Measurements from ENCODE around the gene RPH3AL.
"Not testable (repeated sequence)": the region's sequence is repeated elsewhere in the genome, so short reads cannot be mapped to it uniquely, and the experiment has no call there.

The RPH3AL gene

GRCh38 chr17:171871-172270, 180.7 kb downstream of the RPH3AL start:
- DNase-seq (ENCODE audit: low read depth, low spot score), result no peak
- no peak overlapping the region for H3K27ac ChIP-seq

DNA sequence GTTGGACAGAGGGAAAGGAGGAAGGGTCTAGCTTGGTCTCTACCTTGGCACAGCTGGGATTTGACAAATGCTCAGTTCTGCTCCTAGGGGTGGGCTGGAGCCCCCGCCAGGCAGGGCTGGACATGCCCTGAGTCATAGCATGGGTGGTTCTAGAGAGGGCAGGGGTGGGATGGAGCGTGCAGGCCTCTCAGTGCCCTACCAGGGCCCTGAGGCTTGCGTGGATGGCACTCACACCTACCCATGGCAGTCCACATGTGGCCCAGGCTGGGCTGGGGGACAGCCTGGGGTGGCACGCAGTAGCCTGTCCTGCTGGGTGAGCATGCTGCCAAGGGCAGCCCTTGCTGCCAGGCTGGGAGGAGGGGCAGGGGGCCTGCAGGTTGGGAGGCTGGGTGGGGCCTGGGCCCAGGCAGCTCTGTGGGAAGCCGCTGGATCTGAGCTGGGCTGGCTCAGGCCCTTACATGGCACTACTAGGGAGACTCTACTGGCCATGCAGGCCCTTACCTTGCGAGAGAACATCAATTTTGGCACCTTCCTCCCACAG, 182.4 kb downstream of the RPH3AL start:
- no peak overlapping the region for H3K27ac ChIP-seq
- no peak for DNase-seq (ENCODE audit: low read depth, low spot score)

DNA sequence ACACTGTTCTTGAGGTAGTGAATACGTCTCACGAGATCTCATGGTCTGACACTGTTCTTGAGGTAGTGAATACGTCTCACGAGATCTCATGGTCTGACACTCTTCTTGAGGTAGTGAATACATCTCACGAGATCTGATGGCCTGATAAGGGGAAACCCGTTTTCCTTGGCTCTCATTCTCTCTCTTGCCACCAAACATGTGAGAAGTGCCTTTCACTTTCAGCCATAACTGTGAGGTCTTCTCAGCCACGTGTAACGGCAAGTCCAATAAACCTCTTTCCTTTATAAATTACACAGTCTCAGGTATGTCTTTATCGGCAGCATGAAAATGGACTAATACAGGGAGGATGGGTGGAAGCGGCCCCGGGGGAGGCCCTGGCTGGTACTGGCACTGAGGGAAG, 184.0 kb downstream of the RPH3AL start:
- not testable (repeated sequence) for DNase-seq (ENCODE audit: low read depth, low spot score); H3K27ac ChIP-seq

- no peak overlapping the region for H3K27ac ChIP-seq
- no peak for DNase-seq (ENCODE audit: low read depth, low spot score)
Observed at GRCh38 chr17:165939-166338, 186.7 kb downstream of the RPH3AL start.

DNA sequence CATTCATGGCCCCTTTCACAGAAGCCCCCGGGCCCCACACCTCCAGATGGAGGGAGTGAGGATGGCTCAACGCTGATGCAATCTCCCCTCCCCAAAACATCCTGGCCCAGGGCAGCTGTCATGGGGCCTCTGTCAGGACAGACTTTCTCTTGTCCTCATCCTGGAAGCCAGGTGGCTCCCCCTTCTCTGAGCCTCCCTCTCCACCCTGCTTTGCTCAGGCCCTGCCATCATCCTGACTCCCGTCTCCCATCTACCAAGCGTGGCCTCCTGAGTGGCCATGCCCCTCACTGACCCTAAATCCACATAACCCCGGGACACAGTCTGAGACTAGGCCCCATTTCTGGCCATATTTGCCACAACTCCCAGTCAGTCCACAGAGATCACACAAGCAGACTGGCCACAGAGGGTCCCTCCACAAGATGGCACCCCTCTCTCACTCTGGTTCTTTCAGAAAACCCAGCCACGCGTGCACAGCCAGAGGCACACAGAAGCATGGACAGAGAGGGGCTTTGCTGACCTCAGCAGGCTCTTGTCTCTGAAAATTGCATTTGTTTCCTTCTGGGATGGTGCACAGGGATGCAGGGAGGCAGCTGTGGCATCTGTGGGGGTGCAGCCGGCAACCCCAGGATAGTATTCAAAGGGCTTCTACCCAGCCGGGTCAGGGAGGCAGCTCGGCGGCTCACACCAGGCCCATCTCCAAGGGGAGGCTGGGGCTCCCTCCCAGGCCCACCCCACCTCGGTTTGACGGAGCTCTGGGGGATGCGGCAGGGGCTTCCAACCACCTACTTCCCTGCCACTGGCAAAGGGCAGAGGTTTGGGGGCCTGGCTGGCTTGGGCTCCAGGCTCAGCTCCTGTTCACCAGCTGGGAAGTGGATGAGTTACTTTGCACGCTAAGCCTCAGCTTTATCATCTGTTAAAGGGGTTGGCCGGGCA, 188.0 kb downstream of the RPH3AL start:
- no peak overlapping the region for H3K27ac ChIP-seq
- no peak for DNase-seq (ENCODE audit: low read depth, low spot score)

DNA sequence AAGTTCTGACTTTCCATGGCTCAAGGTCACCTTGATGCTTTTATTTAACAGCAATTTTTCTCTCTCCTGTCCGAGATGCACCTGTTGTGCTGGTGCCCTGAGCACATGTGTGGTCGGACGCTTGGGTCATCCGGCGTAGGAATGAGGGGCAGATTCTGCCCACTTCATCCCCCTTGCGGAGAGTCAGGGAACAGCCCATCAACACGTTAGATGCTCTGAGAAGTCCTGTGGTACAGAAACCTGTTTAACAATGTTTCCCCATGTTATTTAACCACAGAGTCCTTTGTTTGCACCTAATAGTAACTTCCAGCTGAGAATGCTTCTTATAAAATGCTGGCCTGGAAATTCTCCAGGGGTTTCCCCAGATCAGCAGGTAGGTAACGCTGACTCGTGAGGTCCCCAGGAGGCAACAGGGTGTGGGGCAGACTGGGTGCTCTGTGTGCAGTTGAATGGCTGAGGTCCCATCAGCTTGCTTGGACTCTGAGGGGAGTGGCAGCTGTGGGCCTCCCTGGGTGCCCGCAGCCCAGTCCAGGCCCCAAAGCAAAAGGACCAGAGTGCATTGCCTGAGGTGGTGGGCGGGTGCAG, 189.0 kb downstream of the RPH3AL start:
- no peak for DNase-seq (ENCODE audit: low read depth, low spot score)
- H3K27ac ChIP-seq, result no peak overlapping the region

- no peak overlapping the region for H3K27ac ChIP-seq
- DNase-seq (ENCODE audit: low read depth, low spot score), result no peak
Observed at GRCh38 chr17:162689-163088, 189.9 kb downstream of the RPH3AL start.
